ENCODE measurements around the gene SLC2A8. TPM values are rescaled to one million over a fixed set of nuclear protein-coding genes. Genes with fewer than 3 reads are reported as not detected.

SLC2A8 gene
- total RNA-seq, 1 experiment from 2014 or later, result 16.8 TPM

DNA sequence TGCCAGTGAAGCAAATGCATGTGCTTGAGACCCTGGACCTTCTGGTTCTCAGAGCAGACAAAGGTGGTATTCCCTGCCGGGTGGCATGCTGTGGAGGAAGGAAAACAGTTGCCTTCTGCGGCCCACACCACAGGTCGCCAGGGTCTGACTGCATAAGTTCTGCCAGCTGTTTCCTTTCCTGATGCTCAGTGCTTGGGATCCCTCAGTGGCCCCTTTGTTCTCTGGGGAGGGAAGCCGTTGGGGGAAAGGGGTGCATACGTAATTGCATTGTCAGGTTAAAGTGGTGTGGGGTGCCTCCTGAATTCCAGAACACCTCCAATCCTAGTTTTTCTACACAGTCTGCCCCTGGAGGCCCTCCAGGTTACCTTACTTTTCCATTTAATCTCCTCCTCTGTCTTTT is 43.1 kb upstream of the SLC2A8 start:
- DNase-seq (ENCODE audit: low read depth, low spot score) (no peak), ATAC-seq (no peak)
- Histone ChIP-seq H3K36me3 (ENCODE audit: control insufficient read depth in 1 of 2, insufficient read depth in 2 of 2, low read length in 2 of 2) (no peaks in the 10 kb centered on the region), H3K27me3 (ENCODE audit: insufficient read depth, low read length) (no peaks in the 10 kb centered on the region), H2AFZ (ENCODE audit: low read depth, low read length, poor library complexity, severe bottlenecking) (no peak overlapping the region), H3K9ac (ENCODE audit: low read length) (no peak overlapping the region), H3K9me2 (ENCODE audit: insufficient read depth) (no peaks in the 10 kb centered on the region), H3K4me1 (ENCODE audit: control insufficient read depth in 1 of 2, insufficient read depth in 2 of 2, low read length in 2 of 2) (no peaks in the 10 kb centered on the region), H3K9me3 (ENCODE audit: control insufficient read depth in 1 of 2, insufficient read depth in 1 of 2, low read depth in 1 of 2, low read length in 2 of 2) (no peaks in the 10 kb centered on the region), H3K27ac (ENCODE audit: low read depth, low read length) (no peak overlapping the region), H3K79me2 (ENCODE audit: insufficient read depth, low read length) (no peaks in the 10 kb centered on the region), H3K4me3 (replicated peaks in 1 of 2; ENCODE audit: low read depth in 1 of 2, low read length in 2 of 2) (no peak overlapping the region), H3K4me2 (ENCODE audit: low read length) (no peak overlapping the region), H4K20me1 (ENCODE audit: insufficient read depth) (no peaks in the 10 kb centered on the region)
- intact Hi-C loops (cut with micrococcal nuclease), result no loop called here
- TF ChIP-seq EZH2phosphoT487 (IDR thresholded peaks at IDR 0.05; ENCODE audit: borderline replicate concordance), result no peak
- TF ChIP-seq EGR1 (IDR thresholded peaks at IDR 0.05; ENCODE audit: low read depth), result no peak
- TF ChIP-seq SP1 (IDR thresholded peaks at IDR 0.05; ENCODE audit: low read depth), result no peak
- no peak for TF ChIP-seq CBX3 (IDR thresholded peaks at IDR 0.05; ENCODE audit: low read depth)
- TF ChIP-seq POLR2A (IDR thresholded peaks at IDR 0.05; ENCODE audit: borderline replicate concordance, extremely low read depth, insufficient read depth, insufficient read length), result no peak
- no peak for TF ChIP-seq POLR2AphosphoS5 (IDR thresholded peaks at IDR 0.05; ENCODE audit: low read depth, low read length)
- TF ChIP-seq RAD21 (IDR thresholded peaks at IDR 0.05; ENCODE audit: low read depth), result no peak
- TF ChIP-seq ZFX (IDR thresholded peaks at IDR 0.05), result no peak
- TF ChIP-seq JUND (IDR thresholded peaks at IDR 0.05), result no peak
- TF ChIP-seq, protein P1, sequence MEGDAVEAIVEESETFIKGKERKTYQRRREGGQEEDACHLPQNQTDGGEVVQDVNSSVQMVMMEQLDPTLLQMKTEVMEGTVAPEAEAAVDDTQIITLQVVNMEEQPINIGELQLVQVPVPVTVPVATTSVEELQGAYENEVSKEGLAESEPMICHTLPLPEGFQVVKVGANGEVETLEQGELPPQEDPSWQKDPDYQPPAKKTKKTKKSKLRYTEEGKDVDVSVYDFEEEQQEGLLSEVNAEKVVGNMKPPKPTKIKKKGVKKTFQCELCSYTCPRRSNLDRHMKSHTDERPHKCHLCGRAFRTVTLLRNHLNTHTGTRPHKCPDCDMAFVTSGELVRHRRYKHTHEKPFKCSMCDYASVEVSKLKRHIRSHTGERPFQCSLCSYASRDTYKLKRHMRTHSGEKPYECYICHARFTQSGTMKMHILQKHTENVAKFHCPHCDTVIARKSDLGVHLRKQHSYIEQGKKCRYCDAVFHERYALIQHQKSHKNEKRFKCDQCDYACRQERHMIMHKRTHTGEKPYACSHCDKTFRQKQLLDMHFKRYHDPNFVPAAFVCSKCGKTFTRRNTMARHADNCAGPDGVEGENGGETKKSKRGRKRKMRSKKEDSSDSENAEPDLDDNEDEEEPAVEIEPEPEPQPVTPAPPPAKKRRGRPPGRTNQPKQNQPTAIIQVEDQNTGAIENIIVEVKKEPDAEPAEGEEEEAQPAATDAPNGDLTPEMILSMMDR (IDR thresholded peaks at IDR 0.05 in 2 of 3, conservative IDR thresholded peaks at IDR 0.05 in 1 of 3; ENCODE audit: borderline replicate concordance in 1 of 3, insufficient read depth in 1 of 3, low read depth in 2 of 3, low read length in 2 of 3), result no peak
- TF ChIP-seq, protein P2, sequence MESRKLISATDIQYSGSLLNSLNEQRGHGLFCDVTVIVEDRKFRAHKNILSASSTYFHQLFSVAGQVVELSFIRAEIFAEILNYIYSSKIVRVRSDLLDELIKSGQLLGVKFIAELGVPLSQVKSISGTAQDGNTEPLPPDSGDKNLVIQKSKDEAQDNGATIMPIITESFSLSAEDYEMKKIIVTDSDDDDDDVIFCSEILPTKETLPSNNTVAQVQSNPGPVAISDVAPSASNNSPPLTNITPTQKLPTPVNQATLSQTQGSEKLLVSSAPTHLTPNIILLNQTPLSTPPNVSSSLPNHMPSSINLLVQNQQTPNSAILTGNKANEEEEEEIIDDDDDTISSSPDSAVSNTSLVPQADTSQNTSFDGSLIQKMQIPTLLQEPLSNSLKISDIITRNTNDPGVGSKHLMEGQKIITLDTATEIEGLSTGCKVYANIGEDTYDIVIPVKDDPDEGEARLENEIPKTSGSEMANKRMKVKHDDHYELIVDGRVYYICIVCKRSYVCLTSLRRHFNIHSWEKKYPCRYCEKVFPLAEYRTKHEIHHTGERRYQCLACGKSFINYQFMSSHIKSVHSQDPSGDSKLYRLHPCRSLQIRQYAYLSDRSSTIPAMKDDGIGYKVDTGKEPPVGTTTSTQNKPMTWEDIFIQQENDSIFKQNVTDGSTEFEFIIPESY (IDR thresholded peaks at IDR 0.05; ENCODE audit: extremely low read depth, insufficient replicate concordance, low read length), result no peak
- CTCF ChIA-PET, result no interaction called here
- POLR2A ChIA-PET, result no interaction called here
- no TSS peak for BruUV-seq (replicated peaks)
- RAD21 ChIA-PET (ENCODE audit: low non-redundant PET in 1 of 2, low total read pairs in 2 of 2, uncharacterized antibody in 2 of 2, unreplicated experiment in 2 of 2), result no interaction called here
